NCI-H1092 treated with DMSO at 0.1 percent for 48 hours (cell line): ENCODE data around the gene PCYT2.
"Not testable (repeated sequence)": the region's sequence is repeated elsewhere in the genome, so short reads cannot be mapped to it uniquely, and the experiment has no call there.

ENCODE experiments used
- DNase-seq: peaks from one replicate; lab custom pipeline; 2025; lab: John Stamatoyannopoulos, UW

PCYT2 gene

GRCh38 chr17:81911277-81911961 is at the start of gene PCYT2:
TSS of gene PCYT2 (minus strand) at chr17:81911399. CDS start at chr17:81911355, 44 bp downstream.
- peak; percentile 86 for DNase-seq

GRCh38 chr17:81960130-81960958 is 49.1 kb upstream of the PCYT2 start:
- DNase-seq: no peak

DNA sequence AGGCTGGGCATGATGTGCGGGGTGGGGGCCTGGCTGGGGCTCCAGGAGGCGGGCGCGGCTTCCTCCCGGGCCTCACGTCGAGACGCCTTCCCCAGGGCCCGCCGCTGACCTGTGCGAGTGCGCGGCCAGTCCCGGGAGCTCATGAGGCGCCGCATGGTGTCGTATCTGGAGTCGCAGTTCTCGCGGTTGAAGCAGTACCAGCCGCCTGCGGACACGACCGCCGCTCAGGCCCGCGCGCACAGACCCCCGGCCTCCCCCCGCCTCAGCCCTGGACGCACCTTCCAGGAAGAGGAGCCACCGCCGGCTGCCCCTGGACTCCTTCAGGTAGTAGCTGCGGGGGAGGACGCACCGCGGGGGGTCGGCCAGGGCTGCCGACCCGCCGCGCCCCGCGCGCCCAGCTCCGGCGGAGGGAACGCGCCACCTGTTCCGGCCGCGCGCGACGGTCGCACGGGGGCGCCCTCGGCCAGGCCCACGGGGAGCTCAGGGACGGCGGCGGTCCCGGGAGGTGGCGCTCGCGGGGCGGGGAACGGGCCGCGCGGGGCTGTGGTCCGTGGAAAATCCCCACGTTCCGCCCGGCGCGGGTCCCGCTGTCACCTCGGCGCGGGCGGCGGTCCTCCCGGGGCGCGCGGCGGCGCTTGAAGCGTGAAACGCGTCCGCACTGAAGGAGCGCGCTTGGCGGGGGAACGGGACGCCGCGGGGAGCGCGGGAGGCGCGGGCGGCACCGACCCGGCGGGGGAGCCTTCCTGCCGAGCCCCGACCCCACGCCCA is 48.3 kb upstream of the PCYT2 start:
- peak; percentile 64 for DNase-seq

DNA sequence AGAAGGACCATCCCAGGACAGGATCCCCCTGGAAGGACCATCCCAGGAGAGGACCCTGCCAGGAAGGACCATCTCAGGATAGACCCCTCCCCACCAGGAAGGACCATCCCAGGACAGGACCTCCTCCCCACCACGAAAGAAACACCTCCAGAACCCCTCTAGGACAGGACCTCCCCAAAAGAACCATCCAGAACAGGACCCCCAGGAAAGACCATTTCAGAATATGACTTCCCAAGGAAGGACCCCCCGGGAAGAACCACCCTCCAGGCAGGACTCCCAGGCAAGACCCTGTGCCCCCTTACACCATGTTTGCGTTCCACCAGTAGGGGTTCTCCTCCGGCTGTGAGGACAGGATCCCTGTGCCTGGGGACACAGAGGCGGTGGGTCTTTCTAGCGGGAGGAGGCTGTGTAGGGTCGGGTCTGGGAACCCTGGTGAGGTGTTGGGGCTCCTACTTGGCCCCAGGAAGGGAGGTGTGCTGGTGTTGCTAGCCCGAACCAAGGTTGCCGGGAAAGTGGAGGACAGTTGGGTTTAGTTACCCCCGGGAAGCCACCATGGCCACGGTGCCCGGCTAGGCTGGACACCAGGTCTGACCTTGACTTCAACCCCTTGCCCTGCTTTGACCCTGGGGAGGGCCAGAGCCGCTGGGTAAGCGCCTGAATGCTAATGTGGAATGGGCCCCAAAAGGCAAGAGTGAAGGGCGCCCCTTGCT is 47.6 kb upstream of the PCYT2 start:
- DNase-seq: no peak

DNA sequence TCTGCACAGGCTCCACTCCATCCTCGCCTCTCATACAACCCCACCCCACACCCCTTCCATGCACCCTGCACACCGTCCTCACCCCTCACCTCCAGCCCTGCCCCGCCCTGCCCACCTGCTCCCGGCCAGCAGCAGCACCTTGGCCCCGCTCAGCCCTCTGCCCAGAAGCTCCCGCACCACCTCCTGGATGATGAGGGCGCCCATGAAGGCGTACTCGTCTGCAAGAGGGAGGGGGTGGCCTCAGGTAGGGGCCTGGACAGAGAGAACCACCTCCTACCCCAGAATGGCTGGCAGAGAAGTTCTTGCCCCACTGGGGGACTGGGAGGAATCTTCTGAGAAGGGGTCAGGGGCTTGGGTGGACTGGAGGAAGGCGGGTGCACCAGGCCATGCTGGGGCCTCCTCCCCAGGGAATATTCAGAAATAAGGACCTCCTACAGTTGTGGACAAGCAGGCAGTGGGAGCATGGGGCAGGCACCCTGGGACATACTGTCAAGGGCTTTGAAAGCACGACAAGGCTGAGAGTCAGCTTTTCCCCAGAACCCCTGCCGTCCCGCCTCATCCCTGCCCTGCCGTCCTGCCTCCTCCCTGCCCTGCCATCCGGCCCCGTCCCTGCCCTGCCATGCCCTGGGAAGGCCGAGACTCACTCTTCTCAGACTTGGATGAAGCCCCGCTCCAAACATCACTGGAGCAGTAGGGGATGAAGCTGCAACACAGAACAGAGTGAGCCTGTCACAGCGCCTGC is 46.7 kb upstream of the PCYT2 start:
- DNase-seq: no peak

DNA sequence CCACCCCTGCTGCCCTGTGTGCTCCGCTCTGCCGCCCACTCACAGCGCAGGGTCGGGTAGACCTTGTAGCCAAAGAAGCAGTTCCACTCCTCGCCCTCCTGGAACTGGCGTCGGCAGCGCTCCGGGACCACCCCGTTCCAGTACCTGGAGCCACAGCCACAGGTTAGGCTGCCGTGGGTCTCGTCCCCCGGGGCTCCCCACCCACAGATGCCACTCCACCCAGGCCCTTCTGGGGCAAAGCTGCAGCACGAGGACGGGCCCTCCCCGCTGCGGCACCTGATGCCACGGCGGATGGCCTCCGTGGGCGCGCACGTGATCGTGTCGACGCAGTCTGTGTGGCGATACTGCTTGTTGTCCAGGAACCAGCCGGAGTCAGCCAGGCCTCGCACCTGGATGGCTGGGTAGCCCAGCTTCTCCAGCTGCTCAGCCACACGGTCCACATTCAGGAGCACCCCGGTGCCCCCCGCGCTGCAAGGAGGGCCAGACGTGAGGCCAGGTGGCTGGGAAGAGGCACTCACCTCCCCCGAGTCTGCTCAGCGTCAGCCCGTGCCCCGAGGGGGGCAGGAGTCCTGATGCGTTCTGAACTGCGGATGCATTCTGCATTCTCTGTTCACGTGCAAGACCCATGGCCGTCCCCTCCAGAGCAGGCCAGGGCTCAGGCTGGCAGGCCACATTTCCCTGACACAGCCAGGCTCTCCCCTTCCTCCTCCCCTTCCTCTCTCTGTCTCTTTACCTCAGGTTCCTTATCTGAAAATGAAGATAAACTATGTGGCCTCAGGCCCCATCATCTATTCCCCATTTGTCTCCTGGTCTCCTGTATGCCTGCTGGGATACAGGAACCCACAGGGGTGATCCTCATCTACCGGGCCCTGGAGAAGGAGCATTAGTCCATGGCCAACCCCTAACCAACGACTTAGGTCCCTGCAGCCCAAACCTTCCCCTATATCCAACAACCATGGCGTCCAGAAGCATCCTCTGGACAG is 45.7 kb upstream of the PCYT2 start:
- no peak for DNase-seq

DNA sequence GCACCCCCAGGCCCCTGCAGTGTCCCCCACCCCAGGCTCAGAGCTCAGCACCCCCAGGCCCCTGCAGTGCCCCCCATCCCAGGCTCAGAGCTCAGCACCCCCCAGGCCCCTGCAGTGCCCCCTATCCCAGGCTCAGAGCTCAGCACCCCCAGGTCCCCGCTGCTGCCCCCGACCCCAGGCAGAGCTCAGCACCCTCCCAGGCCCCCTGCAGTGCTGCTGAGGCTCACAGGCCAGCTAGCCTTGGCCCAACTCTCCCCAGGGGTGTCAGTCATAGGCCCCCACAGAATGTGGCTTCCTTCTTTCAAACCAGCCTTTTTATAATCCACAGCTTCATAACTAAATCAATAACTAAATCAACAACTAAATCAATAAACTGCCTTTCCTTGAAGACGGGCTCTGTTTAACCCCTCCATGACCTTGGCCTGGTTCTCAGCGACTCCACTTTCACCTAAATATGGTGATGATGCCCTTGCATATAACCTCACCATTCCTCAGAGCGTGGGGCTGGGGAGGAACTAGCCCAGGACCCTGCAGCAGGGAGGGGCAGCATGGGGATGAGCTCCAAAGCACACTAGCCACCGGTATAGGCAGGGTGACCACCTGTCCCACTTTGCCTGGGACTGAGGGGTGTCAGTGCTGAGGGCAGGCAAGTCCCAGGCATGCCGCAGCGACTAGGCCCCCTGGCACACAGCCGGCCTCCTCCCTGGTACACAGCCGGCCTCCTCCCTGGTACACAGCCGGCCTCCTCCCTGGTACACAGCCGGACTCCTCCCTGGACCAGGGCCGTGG is 44.8 kb upstream of the PCYT2 start:
- no peak for DNase-seq

GRCh38 chr17:81955058-81955681 is 44.0 kb upstream of the PCYT2 start:
- no peak for DNase-seq

- DNase-seq: no peak
These were observed 43.2 kb upstream of the PCYT2 start for GRCh38 chr17:81954131-81955057.

GRCh38 chr17:81953443-81953842 is 42.2 kb upstream of the PCYT2 start:
- DNase-seq: not testable (repeated sequence)

DNA sequence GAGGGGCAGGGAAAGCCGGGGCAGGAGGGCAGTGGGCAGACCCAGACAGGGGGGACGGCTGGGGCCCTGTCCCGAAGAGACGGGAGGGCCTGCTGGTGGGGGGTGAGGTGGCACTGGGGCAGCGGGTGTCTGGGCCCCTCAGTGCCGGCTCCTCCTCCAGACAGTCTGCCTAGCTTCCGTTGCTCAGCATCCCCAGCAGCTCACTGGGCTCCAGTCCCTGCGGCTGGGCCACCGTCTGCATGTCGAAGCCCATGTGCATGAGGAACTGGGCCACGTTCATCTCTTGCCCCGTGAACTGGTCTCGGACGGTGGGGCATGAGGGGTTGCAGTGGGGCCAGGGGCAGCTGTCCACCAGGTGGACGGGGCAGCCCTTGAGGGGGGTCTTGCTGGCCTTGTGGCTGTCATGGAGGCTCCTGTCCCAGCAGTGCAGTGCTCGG is 41.6 kb upstream of the PCYT2 start:
- no peak for DNase-seq

- DNase-seq: no peak
These were observed 40.8 kb upstream of the PCYT2 start for GRCh38 chr17:81951785-81952684.

GRCh38 chr17:81950501-81950900 is 39.3 kb upstream of the PCYT2 start:
- DNase-seq: no peak

GRCh38 chr17:81948635-81949378 is 37.6 kb upstream of the PCYT2 start:
- no peak for DNase-seq

- DNase-seq: no peak
These were observed 36.0 kb upstream of the PCYT2 start, which contains the start of gene MYADML2 for GRCh38 chr17:81947189-81947588. TSS of gene MYADML2 (minus strand) at chr17:81947233. CDS start at chr17:81941741, 5,492 bp downstream.

DNA sequence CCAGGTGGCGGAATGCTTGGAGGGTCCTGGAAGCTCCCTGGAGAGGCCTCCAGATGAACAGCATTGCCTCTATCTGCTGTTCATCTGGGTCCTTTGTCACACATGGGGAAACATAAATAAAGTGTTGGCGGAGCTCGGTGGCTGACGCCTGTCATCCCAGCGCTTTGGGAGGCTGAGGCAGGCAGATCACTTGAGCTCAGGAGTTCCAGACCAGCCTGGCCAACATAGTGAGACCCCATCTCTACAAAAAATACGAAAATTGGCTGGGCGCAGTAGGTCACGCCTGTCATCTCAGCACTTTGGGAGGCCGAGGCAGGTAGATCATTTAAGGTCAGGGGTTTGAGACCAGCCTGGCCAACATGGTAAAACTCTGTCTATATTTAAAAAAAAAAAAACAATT is 33.7 kb upstream of the PCYT2 start:
- no peak for DNase-seq
